GM20431 (cell line): ENCODE results near the gene GABBR2.

Experiments used
- in situ Hi-C: fragments of 300-500 bp; cut with MseI, MboI; formaldehyde crosslinking; loops from one replicate; pipeline ENCODE4 v1.15.0; 2020; ENCODE audit warnings: low sequenced_read_pairs; ENCODE audit not compliant: unreplicated experiment

The GABBR2 gene

GRCh38 chr9:98575379-98576346, 133.1 kb downstream of the GABBR2 start:
- in situ Hi-C loops = no loop called here

GRCh38 chr9:98573749-98574278, 134.9 kb downstream of the GABBR2 start:
- in situ Hi-C loops = no loop called here

GRCh38 chr9:98572796-98573195, 135.9 kb downstream of the GABBR2 start:
- in situ Hi-C loops = no loop called here

- in situ Hi-C loops = no loop called here
Observed at GRCh38 chr9:98572054-98572627, 136.6 kb downstream of the GABBR2 start.

- in situ Hi-C loops = no loop called here
Observed at GRCh38 chr9:98571643-98572042, 137.1 kb downstream of the GABBR2 start.

GRCh38 chr9:98570663-98571440, 137.9 kb downstream of the GABBR2 start:
- in situ Hi-C loops = no loop called here

- in situ Hi-C loops = no loop called here
Observed at GRCh38 chr9:98570055-98570454, 138.7 kb downstream of the GABBR2 start.

GRCh38 chr9:98569491-98569890, 139.2 kb downstream of the GABBR2 start:
- in situ Hi-C loops = no loop called here

- in situ Hi-C loops = no loop called here
Observed at GRCh38 chr9:98568909-98569469, 139.7 kb downstream of the GABBR2 start.

GRCh38 chr9:98568234-98568908, 140.4 kb downstream of the GABBR2 start:
- in situ Hi-C loops = no loop called here

GRCh38 chr9:98567540-98568233, 141.0 kb downstream of the GABBR2 start:
- in situ Hi-C loops = no loop called here

GRCh38 chr9:98565152-98566135, 143.3 kb downstream of the GABBR2 start:
- in situ Hi-C loops = no loop called here

GRCh38 chr9:98564714-98565113, 144.0 kb downstream of the GABBR2 start:
- in situ Hi-C loops = no loop called here

- in situ Hi-C loops = no loop called here
Observed at GRCh38 chr9:98563988-98564387, 144.7 kb downstream of the GABBR2 start.

- in situ Hi-C loops = no loop called here
Observed at GRCh38 chr9:98563212-98563907, 145.4 kb downstream of the GABBR2 start.

GRCh38 chr9:98559561-98559960, 149.2 kb downstream of the GABBR2 start:
- in situ Hi-C loops = no loop called here

- in situ Hi-C loops = no loop called here
Observed at GRCh38 chr9:98558575-98558974, 150.2 kb downstream of the GABBR2 start.
